ENCODE results near the gene TRMO.

Gene TRMO

GRCh38 chr9:97900738-97901565 lies 21.3 kb downstream of the TRMO start:
- no peak overlapping the region for H3K4me3 ChIP-seq (ENCODE audit: low read depth, low read length)
- peak; percentile 73 for TF ChIP-seq CTCF (IDR thresholded peaks at IDR 0.05; ENCODE audit: insufficient read depth, low read depth, low read length, missing control alignments)
- DNase-seq (ENCODE audit: low read depth) = peak; percentile 34

GRCh38 chr9:97900103-97900737 lies 22.1 kb downstream of the TRMO start:
- TF ChIP-seq CTCF (IDR thresholded peaks at IDR 0.05; ENCODE audit: insufficient read depth, low read depth, low read length, missing control alignments) = no peak
- no peak overlapping the region for H3K4me3 ChIP-seq (ENCODE audit: low read depth, low read length)
- DNase-seq (ENCODE audit: low read depth) = no peak

GRCh38 chr9:97895695-97896332 lies 26.5 kb downstream of the TRMO start:
- peak; percentile 20 for DNase-seq (ENCODE audit: low read depth)
- H3K4me3 ChIP-seq (ENCODE audit: low read depth, low read length) = no peak overlapping the region
- peak; percentile 22 for TF ChIP-seq CTCF (IDR thresholded peaks at IDR 0.05; ENCODE audit: insufficient read depth, low read depth, low read length, missing control alignments)

GRCh38 chr9:97895211-97895610 lies 27.1 kb downstream of the TRMO start:
- no peak overlapping the region for H3K4me3 ChIP-seq (ENCODE audit: low read depth, low read length)
- DNase-seq (ENCODE audit: low read depth) = no peak
- no peak for TF ChIP-seq CTCF (IDR thresholded peaks at IDR 0.05; ENCODE audit: insufficient read depth, low read depth, low read length, missing control alignments)

GRCh38 chr9:97892421-97892820 lies 29.9 kb downstream of the TRMO start:
- no peak for DNase-seq (ENCODE audit: low read depth)
- TF ChIP-seq CTCF (IDR thresholded peaks at IDR 0.05; ENCODE audit: insufficient read depth, low read depth, low read length, missing control alignments) = no peak

GRCh38 chr9:97891736-97892135 lies 30.6 kb downstream of the TRMO start:
- H3K4me3 ChIP-seq (ENCODE audit: low read depth, low read length) = no peak overlapping the region
- no peak for TF ChIP-seq CTCF (IDR thresholded peaks at IDR 0.05; ENCODE audit: insufficient read depth, low read depth, low read length, missing control alignments)
- DNase-seq (ENCODE audit: low read depth) = no peak

More at GRCh38 chr9:97892421-97892820, 29.9 kb downstream of the TRMO start:
- H3K4me3 ChIP-seq (ENCODE audit: low read depth, low read length) = no peak overlapping the region

Measured in GM12865 (cell line).